ENCODE data around the gene TOB1.

DNA sequence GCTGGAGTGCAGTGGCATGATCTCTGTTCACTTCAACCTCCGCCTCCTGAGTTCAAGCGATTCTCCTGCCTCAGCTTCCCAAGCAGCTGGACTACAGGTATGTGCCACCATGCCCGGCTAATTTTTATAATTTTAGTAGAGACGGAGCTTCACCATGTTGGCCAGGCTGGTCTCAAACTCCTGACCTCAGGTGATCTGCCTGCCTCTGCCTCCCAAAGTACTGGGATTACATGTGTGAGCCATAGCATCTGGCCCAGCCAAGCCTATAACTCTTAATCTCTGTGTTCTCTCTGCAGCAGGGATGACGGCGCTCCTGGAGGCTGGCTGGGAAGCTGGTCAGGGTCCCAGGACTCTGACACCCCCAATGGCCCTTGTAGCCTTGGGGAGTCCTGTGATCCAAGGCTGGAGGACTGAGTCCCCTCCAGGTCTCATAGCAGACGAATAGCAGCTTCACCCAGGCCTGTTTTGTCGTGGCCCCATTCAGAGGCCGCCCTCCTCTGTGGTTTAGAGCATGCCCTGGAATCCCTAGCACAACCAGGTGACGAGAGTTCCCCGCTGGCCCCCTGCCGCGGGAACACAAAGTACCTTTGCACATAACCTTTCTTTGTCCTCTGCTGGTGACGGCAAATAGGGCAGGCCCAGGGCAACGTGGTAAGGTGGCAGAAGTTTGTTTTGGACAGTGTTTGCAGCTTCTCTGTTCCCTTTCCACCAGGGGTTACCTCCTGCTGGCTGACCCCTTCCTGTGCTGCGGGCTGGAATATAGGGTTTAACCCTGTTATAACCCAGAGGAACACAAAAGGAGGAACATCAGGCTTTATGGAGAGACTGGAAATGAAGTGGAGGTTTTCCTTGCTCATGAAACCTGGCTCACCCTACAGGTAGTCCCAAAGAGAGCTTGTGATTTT is 43.0 kb upstream of the TOB1 start:
- TF ChIP-seq EZH2 (IDR thresholded peaks at IDR 0.05; ENCODE audit: borderline replicate concordance, low read depth, low read length, severe bottlenecking) = no peak
- TF ChIP-seq, protein P1, sequence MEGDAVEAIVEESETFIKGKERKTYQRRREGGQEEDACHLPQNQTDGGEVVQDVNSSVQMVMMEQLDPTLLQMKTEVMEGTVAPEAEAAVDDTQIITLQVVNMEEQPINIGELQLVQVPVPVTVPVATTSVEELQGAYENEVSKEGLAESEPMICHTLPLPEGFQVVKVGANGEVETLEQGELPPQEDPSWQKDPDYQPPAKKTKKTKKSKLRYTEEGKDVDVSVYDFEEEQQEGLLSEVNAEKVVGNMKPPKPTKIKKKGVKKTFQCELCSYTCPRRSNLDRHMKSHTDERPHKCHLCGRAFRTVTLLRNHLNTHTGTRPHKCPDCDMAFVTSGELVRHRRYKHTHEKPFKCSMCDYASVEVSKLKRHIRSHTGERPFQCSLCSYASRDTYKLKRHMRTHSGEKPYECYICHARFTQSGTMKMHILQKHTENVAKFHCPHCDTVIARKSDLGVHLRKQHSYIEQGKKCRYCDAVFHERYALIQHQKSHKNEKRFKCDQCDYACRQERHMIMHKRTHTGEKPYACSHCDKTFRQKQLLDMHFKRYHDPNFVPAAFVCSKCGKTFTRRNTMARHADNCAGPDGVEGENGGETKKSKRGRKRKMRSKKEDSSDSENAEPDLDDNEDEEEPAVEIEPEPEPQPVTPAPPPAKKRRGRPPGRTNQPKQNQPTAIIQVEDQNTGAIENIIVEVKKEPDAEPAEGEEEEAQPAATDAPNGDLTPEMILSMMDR (IDR thresholded peaks at IDR 0.05; ENCODE audit: borderline replicate concordance, extremely low read depth, low read length, poor library complexity, severe bottlenecking) = no peak
